Measurements from ENCODE around the gene IQSEC2.

DNA sequence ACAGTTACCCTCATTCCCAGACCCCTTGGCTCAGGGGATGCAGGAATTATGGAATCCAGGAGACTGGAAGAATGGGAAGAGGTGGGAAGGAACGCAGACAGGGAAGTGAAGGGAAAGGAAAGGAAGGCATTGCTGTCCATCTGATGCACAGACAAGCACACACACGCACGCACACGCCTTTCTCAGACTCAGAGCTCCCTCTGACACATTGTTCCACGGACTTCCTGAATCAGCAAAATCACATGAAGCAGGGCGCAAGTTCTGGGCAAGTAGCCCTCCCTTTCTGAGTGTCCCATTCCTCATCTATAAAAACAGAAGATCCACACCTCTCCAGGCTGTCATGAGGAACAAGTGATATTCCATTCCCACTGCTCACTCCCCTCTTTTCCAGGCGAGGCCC is 13.2 kb downstream of the IQSEC2 start:
- TF ChIP-seq, protein P1, sequence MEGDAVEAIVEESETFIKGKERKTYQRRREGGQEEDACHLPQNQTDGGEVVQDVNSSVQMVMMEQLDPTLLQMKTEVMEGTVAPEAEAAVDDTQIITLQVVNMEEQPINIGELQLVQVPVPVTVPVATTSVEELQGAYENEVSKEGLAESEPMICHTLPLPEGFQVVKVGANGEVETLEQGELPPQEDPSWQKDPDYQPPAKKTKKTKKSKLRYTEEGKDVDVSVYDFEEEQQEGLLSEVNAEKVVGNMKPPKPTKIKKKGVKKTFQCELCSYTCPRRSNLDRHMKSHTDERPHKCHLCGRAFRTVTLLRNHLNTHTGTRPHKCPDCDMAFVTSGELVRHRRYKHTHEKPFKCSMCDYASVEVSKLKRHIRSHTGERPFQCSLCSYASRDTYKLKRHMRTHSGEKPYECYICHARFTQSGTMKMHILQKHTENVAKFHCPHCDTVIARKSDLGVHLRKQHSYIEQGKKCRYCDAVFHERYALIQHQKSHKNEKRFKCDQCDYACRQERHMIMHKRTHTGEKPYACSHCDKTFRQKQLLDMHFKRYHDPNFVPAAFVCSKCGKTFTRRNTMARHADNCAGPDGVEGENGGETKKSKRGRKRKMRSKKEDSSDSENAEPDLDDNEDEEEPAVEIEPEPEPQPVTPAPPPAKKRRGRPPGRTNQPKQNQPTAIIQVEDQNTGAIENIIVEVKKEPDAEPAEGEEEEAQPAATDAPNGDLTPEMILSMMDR (IDR thresholded peaks at IDR 0.05): no peak
- no peak for TF ChIP-seq POLR2A (IDR thresholded peaks at IDR 0.05; ENCODE audit: low read depth)

Data from esophagus muscularis mucosa (tissue), 3 donors.